ENCODE data around the gene SYT5. TPM values are rescaled to one million over a fixed set of nuclear protein-coding genes. Genes with fewer than 3 reads are reported as not detected.
"Not testable (repeated sequence)": the region's sequence is repeated elsewhere in the genome, so short reads cannot be mapped to it uniquely, and the experiment has no call there.

SYT5 gene
- total and polyA plus RNA-seq, 2 donors (not counting 3 experiments of a cell fraction or from before 2014, with no cell fraction given), result 0.42 TPM; not detected in 1

DNA sequence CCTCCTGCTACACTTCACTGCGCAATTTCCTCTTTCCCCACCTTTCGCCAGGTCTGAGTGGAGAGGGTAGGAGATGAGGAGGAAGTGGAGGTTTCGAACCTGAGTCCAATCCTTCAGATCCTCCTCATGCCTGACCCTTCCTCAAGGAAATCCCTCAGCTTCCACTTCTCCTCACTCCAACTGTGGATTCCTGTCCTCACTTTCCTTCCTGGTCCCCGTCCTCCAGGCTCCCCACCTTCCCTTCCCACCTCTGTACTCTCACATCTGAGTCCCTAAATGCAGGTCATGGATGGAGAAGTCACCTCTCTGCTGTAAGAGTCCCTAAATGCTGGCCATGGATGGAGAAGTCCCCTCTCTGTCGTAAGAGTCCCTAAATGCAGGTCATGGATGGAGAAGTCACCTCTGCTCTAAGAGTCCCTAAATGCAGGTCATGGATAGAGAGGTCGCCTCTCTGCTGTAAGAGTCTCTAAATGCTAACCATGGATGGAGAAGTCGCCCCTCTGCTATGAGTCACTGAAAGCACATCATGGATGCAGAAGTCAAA is 45.4 kb upstream of the SYT5 start:
- H2AFZ ChIP-seq (ENCODE audit: low read depth, low read length), result no peak overlapping the region
- no peaks in the 10 kb centered on the region for H3K4me1 ChIP-seq (ENCODE audit: control insufficient read depth, extremely low read depth, insufficient read depth, low read length)
- intact Hi-C loops (cut with micrococcal nuclease), result no loop called here
- no peak for FAIRE-seq
- ChIA-PET POLR2A (no interaction called here), CTCF (no interaction called here)
- H3K36me3 ChIP-seq (ENCODE audit: control insufficient read depth in 2 of 2, extremely low read depth in 1 of 2, insufficient read depth in 2 of 2, low read length in 2 of 2), result peaks cover 0 to 22% of the 10 kb centered on the region in 2 experiments
- DNase-seq (ENCODE audit: low read depth, low spot score), result no peak
- TF ChIP-seq JUN (IDR thresholded peaks at IDR 0.05; ENCODE audit: borderline replicate concordance, insufficient read depth, insufficient read length, low read depth) (no peak), MAX (IDR thresholded peaks at IDR 0.05; ENCODE audit: insufficient read depth, insufficient read length) (no peak), POLR2A (IDR thresholded peaks at IDR 0.05; ENCODE audit: low read depth, low read length) (no peak), EZH2 (IDR thresholded peaks at IDR 0.05; ENCODE audit: borderline replicate concordance, low read depth, low read length, severe bottlenecking) (no peak), FOS (IDR thresholded peaks at IDR 0.05; ENCODE audit: borderline replicate concordance, insufficient read depth, low read length) (no peak), POLR2AphosphoS5 (IDR thresholded peaks at IDR 0.05; ENCODE audit: insufficient read depth, low read depth, low read length) (no peak), MYC (IDR thresholded peaks at IDR 0.05; ENCODE audit: low read depth, low read length) (no peak), GATA2 (IDR thresholded peaks at IDR 0.05; ENCODE audit: insufficient read depth, insufficient read length, low read depth, low read length) (no peak)
- TF ChIP-seq, protein P1, sequence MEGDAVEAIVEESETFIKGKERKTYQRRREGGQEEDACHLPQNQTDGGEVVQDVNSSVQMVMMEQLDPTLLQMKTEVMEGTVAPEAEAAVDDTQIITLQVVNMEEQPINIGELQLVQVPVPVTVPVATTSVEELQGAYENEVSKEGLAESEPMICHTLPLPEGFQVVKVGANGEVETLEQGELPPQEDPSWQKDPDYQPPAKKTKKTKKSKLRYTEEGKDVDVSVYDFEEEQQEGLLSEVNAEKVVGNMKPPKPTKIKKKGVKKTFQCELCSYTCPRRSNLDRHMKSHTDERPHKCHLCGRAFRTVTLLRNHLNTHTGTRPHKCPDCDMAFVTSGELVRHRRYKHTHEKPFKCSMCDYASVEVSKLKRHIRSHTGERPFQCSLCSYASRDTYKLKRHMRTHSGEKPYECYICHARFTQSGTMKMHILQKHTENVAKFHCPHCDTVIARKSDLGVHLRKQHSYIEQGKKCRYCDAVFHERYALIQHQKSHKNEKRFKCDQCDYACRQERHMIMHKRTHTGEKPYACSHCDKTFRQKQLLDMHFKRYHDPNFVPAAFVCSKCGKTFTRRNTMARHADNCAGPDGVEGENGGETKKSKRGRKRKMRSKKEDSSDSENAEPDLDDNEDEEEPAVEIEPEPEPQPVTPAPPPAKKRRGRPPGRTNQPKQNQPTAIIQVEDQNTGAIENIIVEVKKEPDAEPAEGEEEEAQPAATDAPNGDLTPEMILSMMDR (IDR thresholded peaks at IDR 0.05; ENCODE audit: extremely low read depth in 1 of 2, insufficient read depth in 1 of 2, low read depth in 1 of 2, low read length in 2 of 2), result no peak
- no peak overlapping the region for H3K9ac ChIP-seq (replicated peaks; ENCODE audit: extremely low read depth, insufficient read depth, low read length)
- no peak overlapping the region for H3K4me2 ChIP-seq (ENCODE audit: insufficient read depth, low read length)
- H3K27me3 ChIP-seq (ENCODE audit: control insufficient read depth in 2 of 2, insufficient read depth in 2 of 2, low read length in 2 of 2), result no peaks in the 10 kb centered on the region
- no peaks in the 10 kb centered on the region for H3K9me1 ChIP-seq (replicated peaks; ENCODE audit: control insufficient read depth, extremely low read depth, insufficient read depth, low read length)
- dilution Hi-C loops (cut with MboI; ENCODE audit: extremely low pct_ligation_motif_present, low sequenced_read_pairs), result no loop called here
- no peak overlapping the region for H3K27ac ChIP-seq (ENCODE audit: insufficient read depth, low read depth, low read length)
- no peaks in the 10 kb centered on the region for H3K79me2 ChIP-seq (ENCODE audit: control insufficient read depth, insufficient read depth, low read length)
- H4K20me1 ChIP-seq (replicated peaks; ENCODE audit: control insufficient read depth, extremely low read depth, insufficient read depth, low read length), result no peaks in the 10 kb centered on the region
- no TSS peak for BruUV-seq (replicated peaks)
- H3K4me3 ChIP-seq (replicated peaks in 1 of 3; ENCODE audit: insufficient read depth in 1 of 3, low read depth in 1 of 3, low read length in 3 of 3), result no peak overlapping the region
- H3K9me3 ChIP-seq (replicated peaks; ENCODE audit: control insufficient read depth, insufficient read depth, low read length), result no peaks in the 10 kb centered on the region

DNA sequence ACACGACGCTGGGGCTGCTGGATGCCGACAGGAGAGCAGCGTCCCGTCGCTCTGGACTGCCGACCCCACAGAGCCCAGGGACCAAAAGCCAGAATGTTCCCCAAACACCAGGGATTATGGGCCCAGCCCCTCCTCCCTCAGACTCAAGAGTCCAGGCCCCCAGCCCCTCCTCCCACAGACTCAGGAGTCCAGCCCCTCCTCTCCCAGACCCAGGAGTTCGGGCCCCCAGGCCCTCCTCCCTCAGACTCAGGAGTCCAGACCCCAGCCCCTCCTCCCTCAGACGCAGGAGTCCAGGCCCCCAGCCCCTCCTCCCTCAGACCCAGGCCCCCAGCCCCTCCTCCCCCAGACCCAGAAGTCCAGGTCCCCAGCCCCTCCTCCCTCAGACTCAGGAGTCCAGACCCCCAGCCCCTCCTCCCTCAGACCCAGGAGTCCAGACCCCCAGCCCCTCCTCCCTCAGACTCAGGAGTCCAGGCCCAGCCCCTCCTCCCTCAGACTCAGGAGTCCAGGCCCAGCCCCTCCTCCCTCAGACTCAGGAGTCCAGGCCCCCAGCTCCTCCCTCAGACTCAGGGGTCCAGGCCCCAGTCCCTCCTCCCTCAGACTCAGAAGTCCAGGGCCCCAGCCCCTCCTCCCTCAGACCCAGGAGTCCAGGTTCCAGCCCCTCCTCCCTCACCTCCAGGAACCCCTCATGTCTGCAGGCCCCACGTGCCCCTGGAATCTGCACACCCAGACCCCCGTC is 44.8 kb upstream of the SYT5 start:
- H3K9ac ChIP-seq (replicated peaks; ENCODE audit: extremely low read depth, insufficient read depth, low read length); POLR2A ChIA-PET; CTCF ChIA-PET; H3K27me3 ChIP-seq (ENCODE audit: control insufficient read depth in 2 of 2, insufficient read depth in 2 of 2, low read length in 2 of 2); H3K9me3 ChIP-seq (replicated peaks; ENCODE audit: control insufficient read depth, insufficient read depth, low read length); H3K4me1 ChIP-seq (ENCODE audit: control insufficient read depth, extremely low read depth, insufficient read depth, low read length); H3K4me2 ChIP-seq (ENCODE audit: insufficient read depth, low read length); H2AFZ ChIP-seq (ENCODE audit: low read depth, low read length); BruUV-seq (replicated peaks); FAIRE-seq; H3K9me1 ChIP-seq (replicated peaks; ENCODE audit: control insufficient read depth, extremely low read depth, insufficient read depth, low read length); H3K27ac ChIP-seq (ENCODE audit: insufficient read depth, low read depth, low read length); H4K20me1 ChIP-seq (replicated peaks; ENCODE audit: control insufficient read depth, extremely low read depth, insufficient read depth, low read length); dilution Hi-C loops (cut with MboI; ENCODE audit: extremely low pct_ligation_motif_present, low sequenced_read_pairs); intact Hi-C loops (cut with micrococcal nuclease); H3K79me2 ChIP-seq (ENCODE audit: control insufficient read depth, insufficient read depth, low read length); H3K4me3 ChIP-seq (replicated peaks in 1 of 3; ENCODE audit: insufficient read depth in 1 of 3, low read depth in 1 of 3, low read length in 3 of 3); DNase-seq (ENCODE audit: low read depth, low spot score): not testable (repeated sequence)
- H3K36me3 ChIP-seq (ENCODE audit: control insufficient read depth in 2 of 2, extremely low read depth in 1 of 2, insufficient read depth in 2 of 2, low read length in 2 of 2), result peaks cover 0 to 17% of the 10 kb centered on the region in 2 experiments

Data from endothelial cell of umbilical vein (primary cell).